HG02623 (cell line): ENCODE measurements around the gene AMZ2.

Experiments used
- ATAC-seq: cut with Tn5 transposase; IDR thresholded peaks from one replicate; pipeline ENCODE4 v1.9.1; 2021; ENCODE audit warnings: moderate library complexity; ENCODE audit not compliant: unreplicated experiment

Gene AMZ2

DNA sequence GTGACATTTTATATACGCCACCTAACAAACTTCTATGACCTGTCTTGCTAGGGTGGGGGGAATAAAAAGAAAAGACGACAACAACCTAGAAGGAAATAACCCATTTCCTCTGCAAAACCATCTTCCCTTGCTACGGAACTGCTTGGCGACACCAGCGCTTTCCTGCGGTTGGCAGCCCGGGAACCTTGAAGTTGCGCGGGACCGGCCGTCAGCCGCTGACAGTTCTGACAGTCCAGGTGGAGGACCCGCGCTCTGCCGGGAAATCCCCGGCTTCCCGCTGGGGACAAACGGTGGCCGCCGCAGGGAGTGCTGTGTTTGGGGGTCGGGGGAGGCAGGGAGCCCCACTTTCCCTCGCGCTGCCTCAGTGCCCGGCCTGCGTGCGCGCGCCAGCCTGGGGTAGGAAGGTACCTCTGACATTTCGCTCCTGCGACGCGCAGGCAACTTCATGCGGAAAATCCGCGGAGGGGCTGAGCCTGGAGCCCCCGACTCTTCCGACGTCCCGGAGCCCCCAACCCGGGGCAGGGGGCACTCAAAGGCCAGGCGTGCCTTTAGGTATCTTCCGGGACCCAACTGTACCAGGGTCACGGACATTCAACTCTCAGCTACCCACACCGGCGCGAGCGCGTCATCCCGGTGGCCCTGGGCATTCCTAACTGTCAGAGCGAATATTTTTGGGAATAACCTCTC is 42.6 kb downstream of the AMZ2 start:
- no peak for ATAC-seq

- peak; percentile 42 for ATAC-seq
These were observed 43.4 kb downstream of the AMZ2 start, which contains the start of the genes ARSG and SLC16A6 for GRCh38 chr17:68290955-68291835. TSS of gene ARSG (plus strand) at chr17:68291495. CDS start at chr17:68307494, 15,999 bp downstream. TSS of gene SLC16A6 (minus strand) at chr17:68291127. CDS start at chr17:68278320, 12,807 bp downstream.

- peak; percentile 59 for ATAC-seq
These were observed 44.2 kb downstream of the AMZ2 start for GRCh38 chr17:68291836-68292688.

DNA sequence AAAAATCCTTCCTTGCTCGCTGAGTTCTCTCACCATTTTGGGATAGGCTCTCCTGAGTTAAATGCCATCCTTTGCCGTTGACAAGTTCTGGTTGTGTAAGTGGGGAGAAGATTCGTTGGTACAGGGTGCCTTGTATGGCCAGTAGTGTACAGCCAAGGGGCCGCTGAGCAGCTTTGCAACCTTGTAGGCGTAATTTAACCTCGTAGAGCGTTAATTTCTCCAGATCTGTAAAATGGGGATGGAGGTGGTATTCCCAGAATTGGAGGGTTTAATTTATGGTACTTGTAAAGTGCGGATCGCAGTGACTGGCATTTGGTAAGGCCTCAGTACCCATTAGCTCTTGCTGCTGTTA is 44.8 kb downstream of the AMZ2 start:
- ATAC-seq, result no peak

DNA sequence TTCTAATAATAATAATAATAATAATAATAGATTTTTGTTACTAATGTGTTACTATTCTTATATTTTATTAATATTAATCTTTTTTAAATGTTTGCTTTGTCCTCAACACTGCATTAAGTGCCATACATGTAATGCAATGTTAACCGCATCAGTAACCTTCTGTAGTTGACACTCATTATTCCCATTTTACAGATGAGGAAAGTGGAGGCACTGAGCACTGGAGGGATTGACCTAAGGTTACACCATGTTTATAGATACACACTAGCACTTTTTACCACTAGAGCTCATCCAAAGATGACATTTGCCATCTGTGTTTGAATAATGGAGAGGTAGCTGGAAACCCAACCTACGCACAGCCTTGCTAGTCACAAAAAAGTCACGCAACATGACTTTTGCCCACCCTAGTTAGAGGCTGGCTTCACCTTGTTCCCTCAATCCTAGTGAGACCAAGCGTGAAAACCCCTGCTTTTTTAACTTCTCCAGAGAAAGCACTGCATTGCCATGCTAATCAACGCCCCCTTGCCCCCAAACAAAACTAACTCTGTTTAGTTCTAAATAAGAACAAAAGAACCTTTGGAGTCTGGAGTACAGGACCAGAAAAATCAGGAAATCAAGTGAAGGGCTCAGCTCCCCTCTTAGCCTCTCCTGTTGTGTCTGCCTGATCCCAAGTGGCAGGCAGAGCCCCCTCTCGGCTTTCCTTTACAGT is 45.8 kb downstream of the AMZ2 start:
- no peak for ATAC-seq

- ATAC-seq, result no peak
These were observed 46.3 kb downstream of the AMZ2 start for GRCh38 chr17:68294196-68294555.

DNA sequence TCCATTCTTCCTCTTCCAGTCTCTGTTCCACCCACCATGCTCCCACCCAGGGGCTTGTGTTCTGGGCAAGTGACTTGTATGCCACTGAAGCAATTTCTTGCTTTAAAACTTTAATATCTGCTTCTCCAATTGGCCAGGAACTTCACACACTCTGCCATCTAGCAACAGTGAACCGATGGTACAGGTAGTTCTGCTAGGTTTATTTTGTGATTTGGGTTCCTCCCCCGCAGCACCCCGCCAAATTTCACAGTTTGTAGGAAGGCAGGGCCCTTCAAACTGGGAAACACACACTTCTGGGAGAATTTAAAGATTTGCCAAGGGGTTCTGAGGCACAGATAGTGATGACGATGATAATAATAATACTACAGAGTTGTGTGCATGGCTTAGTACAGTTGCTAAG is 46.8 kb downstream of the AMZ2 start:
- ATAC-seq, result no peak

GRCh38 chr17:68295086-68295485 is 47.2 kb downstream of the AMZ2 start:
- ATAC-seq, result no peak

- ATAC-seq, result no peak
These were observed 48.7 kb downstream of the AMZ2 start for GRCh38 chr17:68296217-68297191.

DNA sequence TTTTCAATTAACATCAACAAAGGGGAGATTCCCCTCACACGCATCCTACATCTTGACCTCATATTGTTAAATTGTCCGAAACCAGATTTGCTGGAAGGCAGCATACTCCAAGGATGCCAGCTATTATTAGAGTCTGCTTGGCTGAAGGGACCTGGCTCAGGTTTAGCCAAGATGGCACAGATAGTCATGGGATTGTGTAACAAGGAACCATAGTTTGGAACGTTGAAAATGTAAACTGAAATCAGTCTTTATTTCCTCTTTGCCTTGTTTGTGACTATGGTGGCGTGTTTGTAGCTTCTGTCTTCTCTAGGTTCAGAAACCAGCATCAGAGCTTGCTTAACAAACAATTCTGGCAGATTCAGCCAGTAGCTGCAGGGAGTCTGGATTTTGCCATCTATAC is 49.4 kb downstream of the AMZ2 start:
- ATAC-seq, result no peak

DNA sequence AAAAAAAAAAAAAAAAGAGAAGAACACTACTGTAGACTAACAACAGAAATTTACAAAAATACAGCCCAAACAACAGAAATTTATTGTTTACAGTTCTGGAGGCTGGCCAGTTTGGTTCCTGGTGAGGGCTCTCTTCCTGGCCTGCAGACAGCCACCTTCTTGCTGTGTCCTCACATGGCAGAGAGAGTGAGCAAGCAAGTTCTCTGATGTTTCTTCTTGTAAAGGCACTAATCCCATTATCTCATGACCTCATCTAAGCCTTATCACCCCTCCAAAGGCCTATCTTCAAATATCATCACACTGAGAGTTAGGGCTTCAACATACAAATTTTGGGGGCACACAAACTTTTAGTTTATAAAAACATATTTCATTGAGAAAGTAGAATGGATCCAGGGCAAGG is 50.8 kb downstream of the AMZ2 start:
- no peak for ATAC-seq

- no peak for ATAC-seq
These were observed 52.0 kb downstream of the AMZ2 start for GRCh38 chr17:68299817-68300216.

DNA sequence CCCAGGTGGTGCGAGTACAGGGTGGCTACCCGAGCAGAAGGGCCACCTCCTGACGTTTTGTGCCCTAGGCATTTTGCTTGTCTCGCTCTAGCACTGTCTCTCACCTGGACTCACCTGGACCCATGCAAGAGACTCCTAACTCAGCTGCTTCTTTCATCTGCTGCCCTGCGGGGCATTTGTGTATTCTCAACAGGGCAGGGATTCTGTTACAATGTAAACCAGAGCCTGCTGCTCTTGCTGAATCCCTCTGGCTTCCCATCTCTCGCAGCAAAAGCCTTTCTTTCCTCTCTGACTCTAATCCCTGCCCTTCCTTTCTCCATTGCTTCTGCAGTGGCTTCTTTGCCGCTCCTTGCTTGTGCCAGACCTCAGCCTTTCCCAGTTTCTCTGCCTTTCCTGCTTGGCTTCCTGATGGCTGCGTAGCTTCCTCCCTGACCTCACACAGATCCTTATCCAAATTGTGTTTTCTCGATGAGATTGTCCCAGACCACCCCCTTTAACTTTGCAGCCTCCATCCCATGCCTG is 53.7 kb downstream of the AMZ2 start:
- no peak for ATAC-seq

GRCh38 chr17:68302066-68302564 is 54.3 kb downstream of the AMZ2 start:
- no peak for ATAC-seq

GRCh38 chr17:68302666-68303065 is 54.8 kb downstream of the AMZ2 start:
- ATAC-seq, result no peak

GRCh38 chr17:68304706-68305105 is 56.9 kb downstream of the AMZ2 start:
- no peak for ATAC-seq

DNA sequence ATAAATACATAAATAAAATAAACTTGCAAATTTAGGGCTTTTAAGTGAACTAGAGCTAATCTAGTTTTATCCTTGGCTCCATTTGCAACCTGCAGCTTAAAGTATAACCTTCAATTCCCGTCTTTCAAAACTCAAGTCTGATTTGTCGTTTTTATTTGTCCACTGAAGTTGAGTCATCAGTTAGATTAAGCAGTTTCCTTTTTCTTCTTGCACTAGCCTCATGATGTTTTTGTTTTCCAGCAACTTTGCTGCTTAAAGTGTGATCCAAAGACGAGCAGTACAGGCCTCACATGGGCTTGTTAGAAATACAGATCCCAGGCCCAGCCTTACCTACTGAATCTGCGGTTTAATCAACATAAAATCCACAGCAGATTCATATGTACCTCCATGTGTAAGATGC is 57.3 kb downstream of the AMZ2 start:
- no peak for ATAC-seq
